ENCODE results near the gene GPR155.

- TF ChIP-seq CTCF (IDR thresholded peaks at IDR 0.05; ENCODE audit: low read depth, low read length, poor library complexity, severe bottlenecking) (no peak), EZH2phosphoT487 (IDR thresholded peaks at IDR 0.05; ENCODE audit: borderline replicate concordance, low read length) (no peak)
Observed at GRCh38 chr2:174482854-174483253, 4.0 kb downstream of the GPR155 start.

Data from DOHH2 (cell line).